ENCODE results near the gene CCDC40. TPM values are rescaled to one million over a fixed set of nuclear protein-coding genes. Genes with fewer than 3 reads are reported as not detected.
"Not testable (repeated sequence)": the region's sequence is repeated elsewhere in the genome, so short reads cannot be mapped to it uniquely, and the experiment has no call there.

The CCDC40 gene
- polyA plus RNA-seq, 1 donor, result 21.5 TPM

DNA sequence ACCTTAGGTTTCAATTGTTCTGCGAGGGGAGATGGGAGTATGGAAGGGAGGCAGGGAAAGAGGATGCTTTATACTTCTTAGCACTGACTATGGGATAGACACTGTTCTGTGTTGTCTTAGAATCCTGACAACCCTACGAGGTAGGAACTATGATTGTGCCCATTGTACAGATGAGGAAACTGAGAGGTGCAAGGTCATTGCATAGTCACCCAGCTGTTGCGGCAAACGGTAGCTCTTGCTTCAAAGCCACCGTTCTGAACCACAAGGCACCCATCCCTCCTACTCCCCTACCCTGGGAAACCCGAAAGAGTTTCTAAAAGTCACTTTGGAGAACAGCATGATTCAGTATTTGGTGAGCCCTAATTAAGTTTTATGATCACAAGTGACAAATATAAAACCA is 7.5 kb downstream of the CCDC40 start:
- DNase-seq, result no peak

DNA sequence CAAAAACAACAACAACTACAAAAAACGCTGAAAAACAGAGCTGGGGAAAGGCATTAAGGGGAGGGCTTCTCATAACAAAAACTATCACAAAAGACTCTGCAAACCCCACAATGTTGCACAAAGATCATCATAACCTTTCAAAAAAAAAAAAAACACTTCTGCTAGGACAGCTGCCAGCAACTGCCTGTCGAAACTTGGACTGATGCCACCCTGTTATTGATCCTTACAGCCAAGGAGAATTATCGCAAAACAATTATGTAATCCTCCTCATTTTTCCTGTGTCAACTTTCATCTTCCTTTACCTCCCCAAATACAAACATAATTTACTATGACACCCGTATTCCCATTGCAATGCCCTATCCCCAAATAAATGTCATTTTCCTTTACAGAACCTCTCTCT is 9.3 kb downstream of the CCDC40 start:
- DNase-seq, result no peak

DNA sequence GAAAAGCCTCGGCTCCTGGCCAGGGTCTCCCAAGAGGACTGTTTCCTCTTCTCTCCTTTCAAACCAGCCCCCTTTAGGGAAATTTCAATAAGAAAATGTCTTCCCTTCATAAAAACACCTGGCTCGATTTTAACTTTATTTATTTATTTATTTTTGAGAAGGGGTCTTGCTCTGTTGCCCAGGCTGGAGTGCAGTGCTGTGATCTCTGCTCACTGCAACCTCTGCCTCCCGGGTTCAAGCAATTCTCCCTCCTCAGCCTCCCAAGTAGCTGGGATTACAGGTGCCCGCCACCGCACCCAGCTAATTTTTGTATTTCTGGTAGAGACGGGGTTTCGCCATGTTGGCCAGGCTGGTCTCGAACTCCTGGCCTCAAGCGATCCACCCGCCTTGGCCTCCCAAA is 10.3 kb downstream of the CCDC40 start:
- DNase-seq, result not testable (repeated sequence)

DNA sequence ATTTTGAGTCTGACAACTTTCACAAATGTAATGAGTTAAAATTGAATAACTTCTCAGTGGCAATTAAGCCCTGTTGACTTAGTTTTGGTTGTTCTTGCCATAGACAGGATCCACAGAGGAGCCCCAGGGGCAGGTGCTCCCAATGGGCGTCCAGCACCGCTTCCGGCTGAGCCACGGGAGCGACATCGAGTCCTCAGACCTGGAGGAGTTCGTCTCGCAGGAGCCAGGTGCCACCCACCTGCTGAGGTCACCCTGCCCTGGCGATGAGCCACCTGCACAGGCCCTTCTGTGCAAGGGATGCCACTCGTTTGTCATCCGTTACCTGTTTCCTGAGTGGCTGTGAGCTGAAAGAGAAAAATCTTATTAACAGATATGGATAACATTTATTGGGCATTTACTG is 10.7 kb downstream of the CCDC40 start:
- DNase-seq, result no peak

DNA sequence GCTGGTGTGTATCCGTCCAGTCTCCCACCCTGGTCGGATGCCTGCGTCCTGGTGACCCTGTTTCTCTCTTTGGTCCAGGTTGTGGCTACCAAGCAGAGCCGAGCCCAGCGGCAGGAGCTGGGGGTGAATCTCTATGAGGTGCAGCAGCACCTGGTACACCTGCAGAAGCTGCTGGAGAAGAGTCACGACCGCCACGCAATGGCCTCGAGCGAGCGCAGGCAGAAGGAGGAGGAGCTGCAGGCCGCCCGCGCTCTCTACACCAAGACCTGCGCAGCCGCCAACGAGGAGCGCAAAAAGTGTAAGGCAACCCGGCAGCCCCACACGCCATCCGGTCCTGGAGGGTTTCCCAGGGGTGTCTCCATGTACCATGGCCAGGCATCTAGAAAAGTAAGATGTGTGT is 13.5 kb downstream of the CCDC40 start:
- DNase-seq, result no peak

DNA sequence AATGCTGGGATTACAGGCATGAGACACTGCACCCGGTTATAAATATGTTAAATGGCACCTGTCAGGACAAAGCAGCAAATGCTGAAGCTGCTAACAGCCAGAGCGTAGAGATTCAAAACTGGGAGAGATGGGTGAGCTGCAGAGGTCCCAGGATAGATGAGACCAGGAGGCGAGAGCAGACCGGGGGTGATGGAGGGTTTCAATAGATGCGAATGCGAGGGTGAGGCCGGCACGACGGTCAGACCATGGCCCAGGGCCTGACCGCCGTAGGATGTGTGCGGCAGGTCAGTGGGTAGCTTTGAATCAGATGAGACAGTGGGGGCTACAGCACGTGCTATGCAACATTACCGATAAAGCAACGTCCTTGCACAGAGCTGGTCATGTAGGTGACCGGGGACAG is 14.3 kb downstream of the CCDC40 start:
- no peak for DNase-seq

DNA sequence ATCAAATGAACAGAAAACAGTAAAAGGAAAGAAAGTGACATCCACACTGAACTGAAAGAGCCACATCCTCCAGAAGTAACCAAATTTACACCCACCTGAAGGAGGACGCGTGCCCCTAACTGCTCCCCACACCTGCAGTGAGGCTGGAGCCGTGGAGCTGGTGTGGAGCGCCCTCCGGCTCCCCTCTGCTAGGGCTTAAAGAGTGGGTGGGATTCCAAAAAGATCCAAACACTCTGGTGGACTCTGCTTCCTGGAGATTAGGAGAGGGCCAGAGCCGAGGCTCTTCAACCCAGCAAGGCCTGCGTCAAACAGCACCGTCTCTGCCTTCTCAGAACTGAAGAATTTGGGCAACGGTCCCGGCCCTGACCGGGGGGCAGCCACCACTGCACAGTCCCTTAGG is 15.2 kb downstream of the CCDC40 start:
- DNase-seq, result no peak

DNA sequence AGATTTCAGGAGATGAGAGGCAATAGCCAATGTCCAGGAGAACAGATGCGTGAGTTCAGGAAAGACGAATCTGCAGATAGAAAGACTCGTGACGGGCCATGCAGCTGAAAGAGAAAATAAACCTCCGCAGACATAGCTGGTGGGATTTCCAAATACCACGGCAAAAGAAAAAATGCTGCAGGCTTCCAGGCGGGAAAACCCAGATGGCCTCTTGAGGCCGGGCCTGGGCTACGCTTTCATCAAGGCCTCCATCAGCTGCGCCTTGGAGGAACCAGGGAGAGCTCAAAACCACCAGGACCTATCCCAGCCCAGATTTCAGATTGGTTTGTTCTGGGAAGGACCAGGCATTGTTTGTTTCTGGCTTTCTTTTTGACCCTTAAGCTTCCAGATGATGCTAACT is 16.7 kb downstream of the CCDC40 start:
- no peak for DNase-seq

DNA sequence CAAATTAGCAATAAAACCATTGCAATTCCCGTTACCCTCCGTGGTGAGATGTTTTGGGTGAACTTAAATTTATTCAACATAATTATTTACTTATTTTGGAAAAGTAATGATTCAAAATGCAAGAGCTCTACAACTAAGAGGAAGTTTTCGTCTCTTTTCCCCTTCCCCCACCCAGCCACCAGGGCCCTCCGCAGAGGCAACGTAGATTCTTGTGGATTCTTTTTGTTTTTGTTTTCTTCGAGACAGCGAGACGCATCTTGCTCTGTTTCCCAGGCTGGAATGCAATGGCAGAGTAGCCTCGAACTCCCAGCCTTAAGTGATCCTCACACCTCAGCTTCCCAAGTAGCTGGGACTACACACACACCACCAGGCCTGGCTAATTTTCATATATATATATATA is 19.2 kb downstream of the CCDC40 start:
- DNase-seq, result no peak

DNA sequence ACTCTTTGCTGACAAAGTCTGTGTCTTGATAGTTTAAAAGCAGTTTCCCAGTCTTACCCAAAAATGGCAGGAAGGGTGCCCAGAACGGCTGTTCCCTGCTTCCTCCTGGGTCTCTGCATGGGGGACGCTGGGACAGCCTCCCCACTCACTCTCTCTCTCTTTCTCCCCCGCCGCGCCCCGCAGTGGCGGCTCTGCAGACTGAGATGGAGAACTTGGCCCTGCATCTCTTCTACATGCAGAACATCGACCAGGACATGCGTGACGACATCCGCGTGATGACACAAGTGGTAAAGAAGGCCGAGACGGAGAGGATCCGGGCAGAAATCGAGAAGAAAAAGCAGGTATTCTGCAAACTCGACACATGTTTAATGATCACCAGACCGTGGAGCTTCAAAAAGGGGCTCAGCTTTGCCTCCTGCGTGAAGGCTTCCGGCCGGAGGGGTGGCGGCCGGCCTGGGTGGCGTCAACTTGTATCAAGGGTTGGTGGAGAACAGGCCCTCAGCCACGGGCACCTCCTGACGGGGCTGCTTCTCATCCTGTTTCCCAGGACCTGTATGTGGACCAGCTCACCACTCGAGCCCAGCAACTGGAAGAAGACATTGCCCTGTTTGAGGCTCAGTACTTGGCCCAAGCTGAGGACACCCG is 22.0 kb downstream of the CCDC40 start:
- no peak for DNase-seq

DNA sequence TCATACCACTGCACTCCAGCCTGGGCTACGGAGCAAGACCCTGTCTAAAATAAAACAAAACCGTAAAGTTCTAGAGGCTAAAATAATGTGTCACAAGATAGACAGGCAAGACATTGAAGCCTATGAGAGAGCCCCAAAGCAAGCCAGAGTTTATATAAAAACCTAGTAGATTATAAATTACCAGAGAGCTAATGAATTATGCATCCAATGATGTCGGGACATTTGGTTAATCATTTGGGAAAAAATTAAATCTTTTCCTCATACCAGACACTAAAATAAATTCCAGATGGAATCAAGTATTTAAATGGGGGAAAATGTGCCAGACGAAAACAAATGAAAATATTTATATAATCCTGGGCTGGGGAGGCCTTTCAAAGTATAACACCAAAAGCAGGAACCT is 24.2 kb downstream of the CCDC40 start:
- no peak for DNase-seq

DNA sequence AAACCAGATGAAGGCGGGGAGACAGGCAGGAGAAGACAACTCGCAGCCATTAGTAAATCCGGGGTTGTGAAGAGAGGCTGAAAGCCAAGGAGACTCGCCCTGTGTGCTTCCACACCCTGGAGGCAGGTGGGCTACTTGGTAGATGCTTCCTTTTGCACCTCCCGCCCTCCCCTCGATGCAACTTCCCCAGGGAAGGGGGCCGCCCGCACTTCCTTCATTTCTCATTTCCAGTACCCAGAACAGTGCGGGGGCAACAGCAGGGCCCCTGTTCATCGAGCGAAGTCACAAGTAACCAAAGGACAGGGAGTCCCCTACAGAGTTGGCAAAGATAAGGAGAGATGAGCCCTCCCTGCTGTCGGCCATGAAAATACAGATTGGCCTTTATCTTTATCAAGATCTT is 25.0 kb downstream of the CCDC40 start:
- no peak for DNase-seq

DNA sequence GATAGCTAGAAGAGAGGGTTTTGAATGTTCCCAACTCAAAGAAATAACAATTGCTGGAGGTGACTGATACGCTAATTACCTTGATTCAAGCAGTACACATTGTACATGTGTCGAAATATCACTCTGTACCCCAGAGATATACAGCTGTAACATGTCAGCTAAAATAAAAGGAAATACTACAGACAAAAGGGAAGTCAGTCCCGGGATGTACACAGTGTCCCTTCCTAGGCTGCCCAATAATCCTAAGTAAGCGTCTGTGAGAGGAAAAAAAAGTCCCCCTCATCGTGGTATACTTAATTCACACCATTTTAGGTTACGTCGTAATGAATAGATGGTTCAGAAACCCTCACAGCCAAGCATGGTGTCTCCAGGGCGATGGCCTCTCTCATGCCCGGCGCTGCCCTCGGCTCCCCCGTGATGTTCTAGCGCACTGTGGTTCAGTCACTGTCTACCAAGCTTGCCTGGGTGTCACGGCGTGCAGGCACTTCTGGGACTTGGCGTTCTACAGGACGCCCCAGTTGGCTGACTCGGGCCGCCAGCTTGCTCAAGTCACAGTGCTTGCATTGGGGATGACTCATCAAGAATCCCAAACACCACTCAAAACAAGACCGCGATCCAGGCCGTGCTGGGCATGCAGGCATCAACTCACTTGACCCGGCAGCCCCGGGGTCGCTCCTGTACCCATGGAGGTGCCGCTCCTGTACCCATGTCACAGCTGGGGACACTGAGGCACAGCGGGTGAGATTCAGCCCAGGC is 27.6 kb downstream of the CCDC40 start:
- DNase-seq, result no peak

DNA sequence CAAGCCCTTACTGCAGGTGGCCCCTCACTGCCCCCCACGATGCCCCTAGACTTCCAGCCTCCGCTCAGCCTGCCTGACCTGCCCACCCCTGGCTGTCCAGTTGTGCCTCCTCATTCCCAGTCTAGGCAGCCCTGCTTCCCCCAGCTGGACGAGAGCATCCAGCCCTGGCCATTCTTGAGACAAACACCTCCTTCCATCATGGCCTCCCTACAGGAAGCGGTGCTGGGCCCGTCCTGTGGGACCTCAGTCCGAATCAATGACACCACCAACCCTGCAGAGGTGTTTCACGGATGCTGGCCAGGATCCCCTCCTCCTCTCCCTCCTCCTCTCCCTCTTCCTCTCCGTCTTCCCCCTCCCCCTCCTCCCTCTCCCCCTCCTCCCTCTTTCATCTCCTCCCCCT is 28.3 kb downstream of the CCDC40 start:
- no peak for DNase-seq

DNA sequence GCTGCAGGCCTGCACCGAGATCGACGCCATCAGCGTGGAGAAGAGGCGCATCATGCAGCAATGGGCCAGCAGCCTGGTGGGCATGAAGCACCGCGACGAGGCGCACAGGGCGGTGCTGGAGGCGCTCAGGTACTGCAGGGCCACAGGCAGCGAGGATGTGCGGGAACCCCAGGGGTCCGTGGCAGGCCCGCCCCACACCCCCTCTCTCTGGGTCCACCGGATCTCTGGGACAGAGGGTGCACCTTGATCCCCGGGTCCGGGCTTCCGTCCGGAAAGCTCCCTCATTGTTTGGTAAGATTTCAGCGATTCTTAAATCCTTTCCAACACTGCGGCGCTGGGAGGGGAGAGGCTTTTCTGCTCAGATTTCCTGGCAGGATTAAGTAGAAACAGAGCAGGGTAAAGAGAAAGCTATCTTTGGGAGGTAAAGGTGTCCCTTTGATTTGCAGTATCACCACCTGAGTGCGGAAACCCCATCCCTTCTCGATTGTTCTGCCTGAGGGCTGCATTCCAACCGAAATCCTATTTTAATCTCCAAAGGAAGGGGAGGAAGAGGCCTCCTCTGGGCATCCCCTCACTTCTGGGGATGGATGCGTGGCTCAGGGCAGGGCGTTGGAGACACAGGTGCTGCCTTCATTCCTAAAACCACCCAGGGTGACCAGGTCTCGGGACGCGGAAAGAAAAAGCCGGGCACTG is 29.2 kb downstream of the CCDC40 start:
- no peak for DNase-seq

DNA sequence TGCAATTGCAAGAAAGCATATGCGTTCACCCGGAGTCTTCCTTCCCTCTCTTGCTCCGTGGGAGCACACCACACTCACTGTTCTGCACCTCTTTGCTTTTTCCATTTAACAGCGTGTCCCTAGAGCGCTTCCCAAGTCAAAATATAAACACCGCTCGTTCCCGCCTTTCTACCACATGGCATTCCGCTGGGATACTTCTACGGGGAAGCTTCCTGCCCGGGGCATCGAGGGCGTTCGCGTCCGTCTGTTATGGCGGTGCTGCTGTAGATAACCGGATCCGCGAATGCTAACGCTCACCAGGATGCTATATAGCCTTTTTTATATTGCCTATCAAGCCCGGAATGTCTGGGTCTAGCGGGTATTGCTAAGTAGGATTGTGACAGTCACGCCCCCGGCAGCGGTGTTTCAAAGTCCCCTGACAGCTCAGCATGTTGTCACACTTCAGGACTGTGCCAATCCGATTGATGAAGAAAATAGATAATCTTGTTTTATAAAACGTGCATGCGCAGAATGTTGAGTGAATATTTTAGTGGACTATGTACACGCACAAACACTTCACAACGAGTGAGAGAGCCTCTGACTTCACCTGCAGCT is 31.0 kb downstream of the CCDC40 start:
- no peak for DNase-seq

DNA sequence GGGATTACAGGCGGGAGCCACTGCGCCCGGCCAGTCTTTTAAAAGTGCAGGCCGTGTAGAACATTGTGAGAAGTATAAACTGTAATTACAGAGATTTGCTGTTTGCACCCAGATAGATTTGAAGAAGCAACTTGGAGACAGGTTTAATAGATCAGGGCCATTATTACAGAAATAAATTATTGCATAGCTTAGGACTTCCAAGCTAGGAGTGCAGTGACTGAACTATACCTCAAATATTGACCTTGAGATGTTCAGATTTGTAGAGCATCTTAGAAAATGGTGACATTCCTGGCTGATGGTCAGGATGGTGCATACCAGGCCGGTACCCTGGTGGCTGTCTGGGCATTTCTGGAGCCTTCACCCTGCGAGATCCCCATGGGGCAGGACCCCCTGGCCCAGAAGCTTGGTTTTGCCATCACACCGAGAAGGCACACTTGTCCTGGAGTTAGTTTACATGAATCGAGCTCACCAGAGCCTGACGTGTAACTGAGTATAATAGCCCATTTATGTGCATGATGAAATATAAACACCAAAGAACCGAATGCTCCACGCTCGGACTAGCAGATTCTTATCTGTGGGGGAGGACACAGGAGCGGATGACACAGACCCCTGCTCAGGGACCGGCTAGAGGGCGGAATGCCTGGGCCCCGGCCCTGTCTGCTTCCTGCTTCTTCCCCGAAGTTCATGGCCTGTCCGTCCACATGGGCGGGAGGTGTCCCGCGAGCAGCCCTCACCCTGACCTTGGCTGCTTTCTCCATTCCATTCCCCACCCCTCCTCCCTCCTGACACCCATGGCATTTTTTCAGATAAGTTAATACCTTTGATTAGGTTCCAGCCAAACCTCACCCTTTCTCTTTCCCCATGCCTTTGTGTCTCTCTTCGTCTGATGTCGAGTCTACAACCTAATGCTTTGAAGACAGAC is 32.1 kb downstream of the CCDC40 start:
- DNase-seq, result peak; percentile 46

DNA sequence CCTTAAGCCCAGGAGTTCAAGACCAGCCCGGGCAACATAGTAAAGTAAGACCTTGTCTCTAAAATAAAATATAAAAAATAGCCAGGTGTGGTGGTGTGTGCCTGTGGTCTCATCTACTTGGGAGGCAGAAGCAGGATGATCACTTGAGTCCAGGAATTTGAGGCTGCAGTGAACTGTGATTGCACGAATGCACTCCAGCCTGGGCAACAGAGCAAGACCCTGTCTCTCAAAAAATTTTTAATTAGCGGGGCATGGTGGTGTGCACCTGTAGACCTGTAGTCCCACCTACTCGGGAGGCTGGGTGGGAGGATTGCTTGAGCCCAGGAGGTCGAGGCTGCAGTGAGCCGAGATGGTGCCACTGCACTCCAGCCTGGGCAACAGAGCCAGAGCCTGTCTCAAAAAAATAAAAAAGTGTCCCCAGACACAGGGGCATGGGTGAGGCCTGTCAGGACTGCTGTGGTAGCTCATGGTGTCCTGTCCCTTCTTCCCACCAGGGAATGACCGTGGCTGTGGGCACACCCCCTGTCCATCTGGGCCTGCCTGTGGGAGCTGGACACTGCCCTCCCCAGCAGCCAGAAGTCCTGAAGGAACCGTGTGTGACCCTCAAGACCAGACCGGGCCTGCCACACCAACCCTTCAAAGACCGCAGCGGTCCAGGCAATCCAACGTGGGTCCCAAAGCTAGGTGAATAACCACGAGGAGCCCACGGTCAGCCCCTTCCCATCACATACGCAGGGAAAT is 34.1 kb downstream of the CCDC40 start:
- no peak for DNase-seq

DNA sequence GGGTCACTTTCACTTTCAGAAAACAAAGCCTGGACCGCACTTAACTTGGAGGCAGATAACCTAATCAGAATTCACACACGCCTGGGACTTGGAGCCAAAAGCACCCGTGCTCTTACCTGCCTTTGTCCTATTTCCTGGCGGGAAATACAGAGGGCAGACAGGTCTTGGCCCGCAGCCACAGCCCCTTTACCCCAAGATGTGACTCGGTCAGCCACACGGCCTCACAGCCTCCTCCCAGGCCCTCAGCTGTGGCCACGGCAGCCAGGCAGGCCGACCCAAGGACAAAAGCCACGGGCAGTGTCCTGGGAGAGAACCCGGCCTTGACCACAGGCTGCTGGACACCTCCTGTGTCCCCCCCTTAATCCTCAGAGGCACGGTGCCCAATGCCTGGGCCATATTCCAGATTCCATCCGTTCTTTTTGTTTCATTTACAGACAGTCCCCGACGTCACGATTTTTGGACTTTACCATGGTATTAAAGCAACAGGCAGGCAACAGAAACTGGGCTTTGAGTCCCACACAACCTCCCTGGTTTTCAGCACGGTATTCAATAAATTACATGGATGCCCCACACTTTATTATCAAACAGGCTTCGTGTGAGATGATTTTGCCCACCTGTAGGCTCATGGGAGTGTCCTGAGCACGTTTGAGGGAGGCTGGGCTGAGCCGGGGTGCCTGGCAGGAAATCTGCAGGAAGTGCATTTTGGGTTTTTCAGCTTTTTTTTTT is 34.8 kb downstream of the CCDC40 start:
- no peak for DNase-seq

DNA sequence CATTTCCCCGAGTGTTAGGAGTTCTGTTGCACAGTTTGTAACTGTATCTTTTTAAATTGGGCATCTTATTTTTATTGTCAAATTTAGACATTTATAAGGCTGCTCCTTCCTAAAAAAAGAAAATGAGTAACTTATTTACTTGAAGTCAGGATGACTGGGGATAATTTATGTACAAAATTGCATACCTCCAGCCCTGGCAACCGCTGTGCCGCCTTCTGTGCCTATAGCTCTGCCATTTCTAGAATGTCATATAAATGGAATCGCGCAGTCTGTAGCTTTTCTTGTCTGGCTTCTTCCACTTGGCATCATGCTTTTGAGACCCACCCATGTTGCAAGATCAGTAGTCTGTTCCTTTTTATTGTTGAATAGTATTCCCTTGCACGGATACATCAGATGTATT is 36.0 kb downstream of the CCDC40 start:
- no peak for DNase-seq

DNA sequence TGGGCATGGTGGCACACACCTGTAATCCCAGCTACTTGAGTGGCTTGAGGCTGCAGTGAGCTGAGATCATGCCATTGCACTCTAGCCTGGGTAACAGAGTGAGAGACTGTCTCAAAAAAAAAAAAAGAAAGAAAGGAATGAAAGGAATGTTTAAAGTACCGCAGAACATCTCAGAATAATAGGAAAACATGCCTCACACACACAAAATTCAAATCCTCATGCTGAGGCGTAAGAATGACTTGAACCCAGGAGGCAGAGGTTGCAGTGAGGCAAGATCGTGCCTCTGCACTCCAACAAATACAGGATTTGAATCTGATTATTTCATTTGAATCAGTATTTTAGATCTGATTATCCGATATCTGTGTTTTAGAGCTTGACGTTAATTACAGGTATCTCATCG is 43.6 kb downstream of the CCDC40 start:
- no peak for DNase-seq
